Testis (tissue), 2 donors: ENCODE results near the gene HBD.

ENCODE experiments used
- POLR2A ChIP-seq: fragments of 450-650 bp; IDR thresholded peaks from one replicate; pipeline ENCODE4 v1.6.1; 2017; ENCODE audit warnings: antibody characterized with exemption, mild to moderate bottlenecking, moderate library complexity
- TF ChIP-seq, protein P1 (sequence below), 3 experiments: fragments of 450-650 bp in 2 of 3; fragments of 200-600 bp in 1 of 3; sonication (generic) in 1 of 3; IDR thresholded peaks; one replicate each; pipeline ENCODE4 v1.5.1; 2016 to 2019; ENCODE audit warnings: antibody characterized with exemption in 3 of 3, mild to moderate bottlenecking in 2 of 3, moderate library complexity in 1 of 3

DNA sequence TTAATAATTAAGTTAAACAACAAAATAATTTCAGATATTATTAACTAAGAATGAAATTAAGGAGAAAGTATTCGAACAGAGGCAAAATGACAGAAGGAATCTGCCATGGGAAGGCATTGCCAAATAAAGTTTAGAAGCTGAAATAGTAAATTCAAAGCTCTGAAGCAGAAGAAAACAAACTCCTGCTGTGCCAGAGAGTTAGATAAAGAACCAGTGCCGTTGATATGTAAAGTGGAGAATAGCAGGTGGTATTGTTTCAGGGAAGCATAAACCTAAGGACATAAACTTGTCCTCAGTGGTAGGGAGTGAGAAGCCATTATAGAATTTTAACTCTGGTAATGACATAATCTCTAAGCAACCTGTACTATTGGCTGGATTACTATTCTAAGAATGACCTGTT is 23.0 kb upstream of the HBD start:
- TF ChIP-seq, protein P1, sequence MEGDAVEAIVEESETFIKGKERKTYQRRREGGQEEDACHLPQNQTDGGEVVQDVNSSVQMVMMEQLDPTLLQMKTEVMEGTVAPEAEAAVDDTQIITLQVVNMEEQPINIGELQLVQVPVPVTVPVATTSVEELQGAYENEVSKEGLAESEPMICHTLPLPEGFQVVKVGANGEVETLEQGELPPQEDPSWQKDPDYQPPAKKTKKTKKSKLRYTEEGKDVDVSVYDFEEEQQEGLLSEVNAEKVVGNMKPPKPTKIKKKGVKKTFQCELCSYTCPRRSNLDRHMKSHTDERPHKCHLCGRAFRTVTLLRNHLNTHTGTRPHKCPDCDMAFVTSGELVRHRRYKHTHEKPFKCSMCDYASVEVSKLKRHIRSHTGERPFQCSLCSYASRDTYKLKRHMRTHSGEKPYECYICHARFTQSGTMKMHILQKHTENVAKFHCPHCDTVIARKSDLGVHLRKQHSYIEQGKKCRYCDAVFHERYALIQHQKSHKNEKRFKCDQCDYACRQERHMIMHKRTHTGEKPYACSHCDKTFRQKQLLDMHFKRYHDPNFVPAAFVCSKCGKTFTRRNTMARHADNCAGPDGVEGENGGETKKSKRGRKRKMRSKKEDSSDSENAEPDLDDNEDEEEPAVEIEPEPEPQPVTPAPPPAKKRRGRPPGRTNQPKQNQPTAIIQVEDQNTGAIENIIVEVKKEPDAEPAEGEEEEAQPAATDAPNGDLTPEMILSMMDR (IDR thresholded peaks at IDR 0.05), result no peak
- TF ChIP-seq POLR2A, result no peak
